ENCODE data around the gene UGT1A8.

DNA sequence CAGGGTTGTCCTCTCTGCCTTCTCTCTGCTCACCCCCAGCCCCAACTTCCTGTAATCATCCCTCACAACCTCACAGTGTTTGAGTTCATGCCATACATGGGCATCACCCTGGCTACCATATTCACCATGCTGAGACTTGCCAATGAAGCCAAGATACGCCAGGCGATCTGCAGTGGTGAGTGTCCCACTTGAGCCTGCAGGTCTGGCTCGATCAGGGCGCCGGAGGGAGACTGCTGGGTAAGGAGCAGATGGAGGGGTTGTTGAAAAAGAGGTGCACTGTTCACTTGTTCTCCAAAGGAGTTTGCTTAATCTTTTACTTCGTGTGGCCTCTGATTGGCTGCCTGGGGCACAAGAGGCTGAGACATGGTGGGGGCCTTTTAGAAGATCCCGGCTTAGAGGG, 175.3 kb downstream of the UGT1A8 start:
- TF ChIP-seq, protein P1, sequence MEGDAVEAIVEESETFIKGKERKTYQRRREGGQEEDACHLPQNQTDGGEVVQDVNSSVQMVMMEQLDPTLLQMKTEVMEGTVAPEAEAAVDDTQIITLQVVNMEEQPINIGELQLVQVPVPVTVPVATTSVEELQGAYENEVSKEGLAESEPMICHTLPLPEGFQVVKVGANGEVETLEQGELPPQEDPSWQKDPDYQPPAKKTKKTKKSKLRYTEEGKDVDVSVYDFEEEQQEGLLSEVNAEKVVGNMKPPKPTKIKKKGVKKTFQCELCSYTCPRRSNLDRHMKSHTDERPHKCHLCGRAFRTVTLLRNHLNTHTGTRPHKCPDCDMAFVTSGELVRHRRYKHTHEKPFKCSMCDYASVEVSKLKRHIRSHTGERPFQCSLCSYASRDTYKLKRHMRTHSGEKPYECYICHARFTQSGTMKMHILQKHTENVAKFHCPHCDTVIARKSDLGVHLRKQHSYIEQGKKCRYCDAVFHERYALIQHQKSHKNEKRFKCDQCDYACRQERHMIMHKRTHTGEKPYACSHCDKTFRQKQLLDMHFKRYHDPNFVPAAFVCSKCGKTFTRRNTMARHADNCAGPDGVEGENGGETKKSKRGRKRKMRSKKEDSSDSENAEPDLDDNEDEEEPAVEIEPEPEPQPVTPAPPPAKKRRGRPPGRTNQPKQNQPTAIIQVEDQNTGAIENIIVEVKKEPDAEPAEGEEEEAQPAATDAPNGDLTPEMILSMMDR (IDR thresholded peaks at IDR 0.05): no peak
- TF ChIP-seq POLR2A (IDR thresholded peaks at IDR 0.05): no peak

Data from ovary (tissue), 3 donors.